Sigmoid colon (tissue), 4 donors: ENCODE measurements around the gene CYP3A5.

Experiments
- POLR2A ChIP-seq, 2 donors: fragments of 450-650 bp; IDR thresholded peaks; one replicate each; pipeline ENCODE4 v1.6.1; 2016; ENCODE audit warnings: antibody characterized with exemption in 2 of 2, mild to moderate bottlenecking in 2 of 2, moderate library complexity in 2 of 2
- POLR2AphosphoS5 ChIP-seq, 4 donors: sonication (generic); formaldehyde crosslinking; IDR thresholded peaks; one replicate each; pipeline ENCODE4 v1.6.1; 2017; ENCODE audit warnings: antibody characterized with exemption in 4 of 4
- TF ChIP-seq, protein P1 (sequence below), 4 experiments: fragments of 450-650 bp in 3 of 4; fragments of 200-600 bp in 1 of 4; IDR thresholded peaks; one replicate each; pipeline ENCODE4 v1.5.1; 2016 to 2019; ENCODE audit warnings: antibody characterized with exemption in 4 of 4, mild to moderate bottlenecking in 3 of 4, moderate library complexity in 2 of 4

DNA sequence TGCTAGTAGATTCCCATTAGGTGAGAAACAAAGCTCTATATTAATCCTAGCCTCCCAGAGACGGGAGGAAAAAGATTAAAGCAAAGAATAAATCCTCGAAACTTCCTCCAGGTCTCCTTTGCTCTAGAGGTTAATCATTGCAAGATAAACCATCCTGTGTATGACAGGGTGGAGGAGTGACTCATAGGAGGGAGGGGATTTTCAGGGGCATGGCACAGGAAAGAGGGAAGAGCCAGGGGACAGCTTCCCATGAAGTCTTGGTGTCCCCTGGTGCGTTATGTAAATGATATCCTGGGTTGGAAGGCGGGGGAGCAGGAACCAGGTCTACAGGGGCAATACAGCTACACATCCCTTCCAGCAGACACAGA lies 780 bp downstream of the CYP3A5 start:
- TF ChIP-seq POLR2A (IDR thresholded peaks at IDR 0.05) (no peak), POLR2AphosphoS5 (IDR thresholded peaks at IDR 0.05) (no peak)
- TF ChIP-seq, protein P1, sequence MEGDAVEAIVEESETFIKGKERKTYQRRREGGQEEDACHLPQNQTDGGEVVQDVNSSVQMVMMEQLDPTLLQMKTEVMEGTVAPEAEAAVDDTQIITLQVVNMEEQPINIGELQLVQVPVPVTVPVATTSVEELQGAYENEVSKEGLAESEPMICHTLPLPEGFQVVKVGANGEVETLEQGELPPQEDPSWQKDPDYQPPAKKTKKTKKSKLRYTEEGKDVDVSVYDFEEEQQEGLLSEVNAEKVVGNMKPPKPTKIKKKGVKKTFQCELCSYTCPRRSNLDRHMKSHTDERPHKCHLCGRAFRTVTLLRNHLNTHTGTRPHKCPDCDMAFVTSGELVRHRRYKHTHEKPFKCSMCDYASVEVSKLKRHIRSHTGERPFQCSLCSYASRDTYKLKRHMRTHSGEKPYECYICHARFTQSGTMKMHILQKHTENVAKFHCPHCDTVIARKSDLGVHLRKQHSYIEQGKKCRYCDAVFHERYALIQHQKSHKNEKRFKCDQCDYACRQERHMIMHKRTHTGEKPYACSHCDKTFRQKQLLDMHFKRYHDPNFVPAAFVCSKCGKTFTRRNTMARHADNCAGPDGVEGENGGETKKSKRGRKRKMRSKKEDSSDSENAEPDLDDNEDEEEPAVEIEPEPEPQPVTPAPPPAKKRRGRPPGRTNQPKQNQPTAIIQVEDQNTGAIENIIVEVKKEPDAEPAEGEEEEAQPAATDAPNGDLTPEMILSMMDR (IDR thresholded peaks at IDR 0.05) = no peak
